ENCODE measurements around the gene ACOT9.
A peak's percentile ranks its signal among the peaks of the same experiment; 100 is the strongest.
"Not testable (repeated sequence)": the region's sequence is repeated elsewhere in the genome, so short reads cannot be mapped to it uniquely, and the experiment has no call there.

ACOT9 gene

GRCh38 chrX:23742697-23743622 is at the start of gene ACOT9:
Gene ACOT9 (minus strand): TSS chrX:23743276. CDS start chrX:23743144, 132 bp downstream.
- peak in 1 of 2 experiments; percentile 45 for DNase-seq

- DNase-seq = no peak
Observed at GRCh38 chrX:23790155-23790497, 47.0 kb upstream of the ACOT9 start.

GRCh38 chrX:23789386-23790154 is 46.5 kb upstream of the ACOT9 start:
- DNase-seq = no peak

- DNase-seq = no peak
Observed at GRCh38 chrX:23788946-23789345, 45.9 kb upstream of the ACOT9 start.

- no peak for DNase-seq
Observed at GRCh38 chrX:23788521-23788920, 45.4 kb upstream of the ACOT9 start.

GRCh38 chrX:23787745-23788118 is 44.7 kb upstream of the ACOT9 start:
- DNase-seq = no peak

GRCh38 chrX:23786268-23786815 is 43.3 kb upstream of the ACOT9 start:
- DNase-seq = no peak

- no peak for DNase-seq
Observed at GRCh38 chrX:23785580-23785979, 42.5 kb upstream of the ACOT9 start.

- DNase-seq = no peak
Observed at GRCh38 chrX:23784470-23785331, 41.6 kb upstream of the ACOT9 start.

- DNase-seq = no peak
Observed at GRCh38 chrX:23783589-23784469, 40.8 kb upstream of the ACOT9 start.

- DNase-seq = peak; percentile 82 to 96
Observed at GRCh38 chrX:23782863-23783588, 40.0 kb upstream of the ACOT9 start, which contains the start of gene SAT1. Gene SAT1 (plus strand): TSS chrX:23783173. CDS start chrX:23783352, 179 bp downstream.

- DNase-seq = peak in 1 of 2 experiments; percentile 41
Observed at GRCh38 chrX:23782455-23782854, 39.4 kb upstream of the ACOT9 start.

GRCh38 chrX:23779025-23779424 is 35.9 kb upstream of the ACOT9 start:
- DNase-seq = no peak

- no peak for DNase-seq
Observed at GRCh38 chrX:23776363-23776762, 33.3 kb upstream of the ACOT9 start.

- DNase-seq = no peak
Observed at GRCh38 chrX:23773601-23774175, 30.6 kb upstream of the ACOT9 start.

GRCh38 chrX:23771086-23771485 is 28.0 kb upstream of the ACOT9 start:
- DNase-seq = not testable (repeated sequence)

- DNase-seq = no peak
Observed at GRCh38 chrX:23770142-23770541, 27.1 kb upstream of the ACOT9 start.

- no peak for DNase-seq
Observed at GRCh38 chrX:23766650-23767551, 23.8 kb upstream of the ACOT9 start.

- DNase-seq = no peak
Observed at GRCh38 chrX:23765868-23766267, 22.8 kb upstream of the ACOT9 start.
